K562 (cell line): ENCODE data around the gene ZFAND6. TPM values are rescaled to one million over a fixed set of nuclear protein-coding genes. Genes with fewer than 3 reads are reported as not detected.

ENCODE experiments used
- CBX1 ChIP-seq: sonication (generic); IDR thresholded peaks from 2 replicates; pipeline ENCODE4 v1.6.1; 2016; ENCODE audit warnings: antibody characterized with exemption, low read depth, mild to moderate bottlenecking
- NEUROD1 ChIP-seq: fragments of 150-350 bp; IDR thresholded peaks from 2 replicates; pipeline ENCODE4 v1.6.1; 2014; ENCODE audit warnings: borderline replicate concordance, low read length, low read depth; ENCODE audit not compliant: partially characterized antibody
- NR4A1 ChIP-seq, 2 experiments: fragments of 250-450 bp in 1 of 2; fragments of 450-650 bp in 1 of 2; sonication (Bioruptor Pico) in 1 of 2; IDR thresholded peaks; 2 replicates each; pipeline versions ENCODE4 v1.4.0 to v1.6.1; 2016 to 2020; ENCODE audit warnings: mild to moderate bottlenecking in 2 of 2, missing compliant biosample characterization in 1 of 2, missing genetic modification characterization in 1 of 2, moderate library complexity in 1 of 2
- PTTG1 ChIP-seq: fragments of 450-650 bp; IDR thresholded peaks from 2 replicates; pipeline ENCODE4 v1.6.1; 2016; ENCODE audit warnings: low read depth, mild to moderate bottlenecking, missing genetic modification characterization, missing compliant biosample characterization
- RFX7 ChIP-seq: fragments of 250-450 bp; sonication (Bioruptor Pico); IDR thresholded peaks from 2 replicates; pipeline ENCODE4 v1.5.1; 2021; ENCODE audit warnings: mild to moderate bottlenecking
- SRSF3 ChIP-seq: fragments of 200-400 bp; formaldehyde crosslinking; IDR thresholded peaks from 2 replicates; pipeline ENCODE4 v1.6.1; 2016; ENCODE audit warnings: mild to moderate bottlenecking, low read length, moderate library complexity; ENCODE audit not compliant: insufficient read depth
- TARDBP ChIP-seq: fragments of 450-650 bp; IDR thresholded peaks from 2 replicates; pipeline ENCODE4 v1.6.1; 2016
- WHSC1 ChIP-seq: IDR thresholded peaks from one replicate; pipeline ENCODE4 v1.6.1; 2012; ENCODE audit warnings: low read length, control low read depth, inconsistent platforms
- ZNF431 ChIP-seq: sonication (generic); formaldehyde crosslinking; IDR thresholded peaks from 2 replicates; pipeline ENCODE4 v1.8.0; 2022; ENCODE audit warnings: mild to moderate bottlenecking, missing genetic modification reagents
- polyA plus RNA-seq, 8 experiments: library from polyadenylated mRNA; depleted of rRNA in 4 of 8; stranded (reverse) in 5 of 8; unstranded in 3 of 8; fragments of >200 nt; fragmentation: Nextera tagmentation in 2 of 8; fragmentation: Illumina TruSeq in 1 of 8; extraction: Ambion mirVana in 2 of 8; extraction: Trizol in 1 of 8; gene quantifications; 2 replicates each; pipeline versions ENCODE4 v1.2.1 to v1.2.3, GENCODE V29; 2011 to 2014; ENCODE audit warnings: inconsistent platforms in 1 of 8, missing spikeins in 1 of 8
- total RNA-seq, 7 experiments: library from RNA; depleted of rRNA in 6 of 7; stranded (reverse); fragments of >200 nt in 6 of 7; fragmentation: Illumina TruSeq in 2 of 7; extraction: Trizol in 2 of 7; gene quantifications; 2 replicates each; pipeline versions ENCODE4 v1.2.1 to v1.2.3, GENCODE V29; 2011 to 2021; ENCODE audit warnings: low replicate concordance in 1 of 7
- TF ChIP-seq, protein P1 (sequence below): fragments of 450-650 bp; IDR thresholded peaks from 2 replicates; pipeline ENCODE4 v1.6.1; 2017; ENCODE audit warnings: antibody characterized with exemption
- TF ChIP-seq, protein P2 (sequence below): sonication (generic); formaldehyde crosslinking; IDR thresholded peaks from 2 replicates; pipeline ENCODE4 v1.8.0; 2023; ENCODE audit warnings: missing genetic modification reagents, mild to moderate bottlenecking, borderline replicate concordance
- TF ChIP-seq, protein P3 (sequence below): fragments of 450-650 bp; conservative IDR thresholded peaks from 2 replicates; pipeline ENCODE4 v1.6.1; 2016; ENCODE audit warnings: missing genetic modification characterization, low read depth, mild to moderate bottlenecking, control low read depth, missing compliant biosample characterization
- TF ChIP-seq, protein P4 (sequence below), 2 experiments: IDR thresholded peaks in 1 of 2; conservative IDR thresholded peaks in 1 of 2; 2 replicates each; pipeline ENCODE4 v1.6.1; 2016; ENCODE audit warnings: low read depth in 2 of 2, mild to moderate bottlenecking in 1 of 2, missing compliant biosample characterization in 1 of 2, missing genetic modification characterization in 1 of 2, moderate library complexity in 1 of 2

The ZFAND6 gene
- total and polyA plus RNA-seq, 9 of the 15 experiments (the other 6 are each of a cell fraction or from before 2014, with no cell fraction given) = 53.9 to 206 (median 88.9) TPM

DNA sequence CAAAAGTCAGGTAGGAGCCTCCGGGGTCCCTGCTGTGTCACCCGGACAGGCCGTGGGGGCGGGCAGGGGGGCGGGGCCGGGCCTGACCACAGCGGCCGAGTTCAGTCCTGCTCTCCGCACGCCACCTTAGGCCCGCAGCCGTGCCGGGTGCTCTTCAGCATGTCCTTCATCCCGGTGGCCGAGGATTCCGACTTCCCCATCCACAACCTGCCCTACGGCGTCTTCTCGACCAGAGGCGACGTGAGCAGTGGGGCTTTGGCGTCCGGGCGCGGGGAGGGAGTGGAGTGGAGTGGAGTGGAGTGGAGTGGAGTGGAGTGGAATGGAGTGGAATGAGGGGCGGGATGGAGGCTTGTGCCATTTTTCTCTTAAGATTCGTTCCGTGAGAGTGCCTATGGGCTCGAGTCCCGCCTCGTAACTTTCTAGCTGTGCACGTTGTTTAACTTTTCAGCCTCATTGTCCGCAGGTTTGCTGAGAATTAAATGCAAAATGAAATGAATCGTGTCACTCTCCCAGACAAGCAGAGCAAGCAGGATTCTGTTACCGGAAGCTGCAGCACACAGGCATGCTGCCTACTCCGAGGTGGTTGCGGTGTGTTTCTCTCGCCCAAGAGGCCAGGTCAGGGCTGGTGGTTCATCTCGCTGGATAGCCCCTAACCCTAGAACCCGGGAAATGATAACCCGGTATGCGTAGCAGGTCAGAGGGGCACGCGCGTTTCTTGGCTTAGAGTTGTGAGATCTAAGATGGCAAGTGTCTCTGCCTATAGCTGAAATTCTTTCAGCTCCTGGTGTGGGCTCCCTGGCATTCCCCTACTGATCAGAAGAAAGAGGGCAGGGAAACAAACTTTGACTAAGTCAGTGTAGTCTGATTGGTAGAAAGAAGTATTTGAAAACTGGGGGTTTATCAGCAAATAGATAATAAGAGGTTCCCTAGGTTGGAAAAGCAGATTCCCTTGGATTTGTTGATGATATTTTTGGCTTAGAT, 93.7 kb downstream of the ZFAND6 start, which contains the start of gene FAH (continued):
- TF ChIP-seq, protein P1, sequence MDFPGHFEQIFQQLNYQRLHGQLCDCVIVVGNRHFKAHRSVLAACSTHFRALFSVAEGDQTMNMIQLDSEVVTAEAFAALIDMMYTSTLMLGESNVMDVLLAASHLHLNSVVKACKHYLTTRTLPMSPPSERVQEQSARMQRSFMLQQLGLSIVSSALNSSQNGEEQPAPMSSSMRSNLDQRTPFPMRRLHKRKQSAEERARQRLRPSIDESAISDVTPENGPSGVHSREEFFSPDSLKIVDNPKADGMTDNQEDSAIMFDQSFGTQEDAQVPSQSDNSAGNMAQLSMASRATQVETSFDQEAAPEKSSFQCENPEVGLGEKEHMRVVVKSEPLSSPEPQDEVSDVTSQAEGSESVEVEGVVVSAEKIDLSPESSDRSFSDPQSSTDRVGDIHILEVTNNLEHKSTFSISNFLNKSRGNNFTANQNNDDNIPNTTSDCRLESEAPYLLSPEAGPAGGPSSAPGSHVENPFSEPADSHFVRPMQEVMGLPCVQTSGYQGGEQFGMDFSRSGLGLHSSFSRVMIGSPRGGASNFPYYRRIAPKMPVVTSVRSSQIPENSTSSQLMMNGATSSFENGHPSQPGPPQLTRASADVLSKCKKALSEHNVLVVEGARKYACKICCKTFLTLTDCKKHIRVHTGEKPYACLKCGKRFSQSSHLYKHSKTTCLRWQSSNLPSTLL = no peak
- TF ChIP-seq NEUROD1 = peak; percentile 33
- TF ChIP-seq PTTG1 (tag) = no peak
- TF ChIP-seq, protein P2, sequence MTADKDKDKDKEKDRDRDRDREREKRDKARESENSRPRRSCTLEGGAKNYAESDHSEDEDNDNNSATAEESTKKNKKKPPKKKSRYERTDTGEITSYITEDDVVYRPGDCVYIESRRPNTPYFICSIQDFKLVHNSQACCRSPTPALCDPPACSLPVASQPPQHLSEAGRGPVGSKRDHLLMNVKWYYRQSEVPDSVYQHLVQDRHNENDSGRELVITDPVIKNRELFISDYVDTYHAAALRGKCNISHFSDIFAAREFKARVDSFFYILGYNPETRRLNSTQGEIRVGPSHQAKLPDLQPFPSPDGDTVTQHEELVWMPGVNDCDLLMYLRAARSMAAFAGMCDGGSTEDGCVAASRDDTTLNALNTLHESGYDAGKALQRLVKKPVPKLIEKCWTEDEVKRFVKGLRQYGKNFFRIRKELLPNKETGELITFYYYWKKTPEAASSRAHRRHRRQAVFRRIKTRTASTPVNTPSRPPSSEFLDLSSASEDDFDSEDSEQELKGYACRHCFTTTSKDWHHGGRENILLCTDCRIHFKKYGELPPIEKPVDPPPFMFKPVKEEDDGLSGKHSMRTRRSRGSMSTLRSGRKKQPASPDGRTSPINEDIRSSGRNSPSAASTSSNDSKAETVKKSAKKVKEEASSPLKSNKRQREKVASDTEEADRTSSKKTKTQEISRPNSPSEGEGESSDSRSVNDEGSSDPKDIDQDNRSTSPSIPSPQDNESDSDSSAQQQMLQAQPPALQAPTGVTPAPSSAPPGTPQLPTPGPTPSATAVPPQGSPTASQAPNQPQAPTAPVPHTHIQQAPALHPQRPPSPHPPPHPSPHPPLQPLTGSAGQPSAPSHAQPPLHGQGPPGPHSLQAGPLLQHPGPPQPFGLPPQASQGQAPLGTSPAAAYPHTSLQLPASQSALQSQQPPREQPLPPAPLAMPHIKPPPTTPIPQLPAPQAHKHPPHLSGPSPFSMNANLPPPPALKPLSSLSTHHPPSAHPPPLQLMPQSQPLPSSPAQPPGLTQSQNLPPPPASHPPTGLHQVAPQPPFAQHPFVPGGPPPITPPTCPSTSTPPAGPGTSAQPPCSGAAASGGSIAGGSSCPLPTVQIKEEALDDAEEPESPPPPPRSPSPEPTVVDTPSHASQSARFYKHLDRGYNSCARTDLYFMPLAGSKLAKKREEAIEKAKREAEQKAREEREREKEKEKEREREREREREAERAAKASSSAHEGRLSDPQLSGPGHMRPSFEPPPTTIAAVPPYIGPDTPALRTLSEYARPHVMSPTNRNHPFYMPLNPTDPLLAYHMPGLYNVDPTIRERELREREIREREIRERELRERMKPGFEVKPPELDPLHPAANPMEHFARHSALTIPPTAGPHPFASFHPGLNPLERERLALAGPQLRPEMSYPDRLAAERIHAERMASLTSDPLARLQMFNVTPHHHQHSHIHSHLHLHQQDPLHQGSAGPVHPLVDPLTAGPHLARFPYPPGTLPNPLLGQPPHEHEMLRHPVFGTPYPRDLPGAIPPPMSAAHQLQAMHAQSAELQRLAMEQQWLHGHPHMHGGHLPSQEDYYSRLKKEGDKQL = no peak
- TF ChIP-seq TARDBP = no peak
- TF ChIP-seq, protein P3, sequence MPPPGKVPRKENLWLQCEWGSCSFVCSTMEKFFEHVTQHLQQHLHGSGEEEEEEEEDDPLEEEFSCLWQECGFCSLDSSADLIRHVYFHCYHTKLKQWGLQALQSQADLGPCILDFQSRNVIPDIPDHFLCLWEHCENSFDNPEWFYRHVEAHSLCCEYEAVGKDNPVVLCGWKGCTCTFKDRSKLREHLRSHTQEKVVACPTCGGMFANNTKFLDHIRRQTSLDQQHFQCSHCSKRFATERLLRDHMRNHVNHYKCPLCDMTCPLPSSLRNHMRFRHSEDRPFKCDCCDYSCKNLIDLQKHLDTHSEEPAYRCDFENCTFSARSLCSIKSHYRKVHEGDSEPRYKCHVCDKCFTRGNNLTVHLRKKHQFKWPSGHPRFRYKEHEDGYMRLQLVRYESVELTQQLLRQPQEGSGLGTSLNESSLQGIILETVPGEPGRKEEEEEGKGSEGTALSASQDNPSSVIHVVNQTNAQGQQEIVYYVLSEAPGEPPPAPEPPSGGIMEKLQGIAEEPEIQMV (tag) = no peak
- no peak for TF ChIP-seq ZNF431 (CRISPR knock-in tag)
- no peak for TF ChIP-seq NR4A1 (CRISPR knock-in tag; IDR thresholded peaks at IDR 0.05)
- no peak for TF ChIP-seq NR4A1 (tag; IDR thresholded peaks at IDR 0.05)
- no peak for TF ChIP-seq WHSC1
- TF ChIP-seq RFX7 (CRISPR knock-in tag) = no peak
- TF ChIP-seq, protein P4, sequence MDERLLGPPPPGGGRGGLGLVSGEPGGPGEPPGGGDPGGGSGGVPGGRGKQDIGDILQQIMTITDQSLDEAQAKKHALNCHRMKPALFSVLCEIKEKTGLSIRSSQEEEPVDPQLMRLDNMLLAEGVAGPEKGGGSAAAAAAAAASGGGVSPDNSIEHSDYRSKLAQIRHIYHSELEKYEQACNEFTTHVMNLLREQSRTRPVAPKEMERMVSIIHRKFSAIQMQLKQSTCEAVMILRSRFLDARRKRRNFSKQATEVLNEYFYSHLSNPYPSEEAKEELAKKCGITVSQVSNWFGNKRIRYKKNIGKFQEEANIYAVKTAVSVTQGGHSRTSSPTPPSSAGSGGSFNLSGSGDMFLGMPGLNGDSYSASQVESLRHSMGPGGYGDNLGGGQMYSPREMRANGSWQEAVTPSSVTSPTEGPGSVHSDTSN (CRISPR knock-in tag; IDR thresholded peaks at IDR 0.05; ENCODE audit: low read depth) = no peak
- TF ChIP-seq, protein P4 (tag; conservative IDR thresholded peaks at IDR 0.05; ENCODE audit: low read depth) = no peak
- no peak for TF ChIP-seq SRSF3
- no peak for TF ChIP-seq CBX1
